H9 (cell line): ENCODE measurements around the gene CDK5. TPM values are rescaled to one million over a fixed set of nuclear protein-coding genes. Genes with fewer than 3 reads are reported as not detected.

Experiments
- DNase-seq: peaks from one replicate; pipeline ENCODE4 v3.0.0-alpha.2; 2017
- H2AFZ ChIP-seq: one replicate; pipeline ENCODE4 v1.6.1; 2013; ENCODE audit warnings: mild to moderate bottlenecking, low read length, control low read depth, moderate library complexity
- H2AK5ac ChIP-seq: 2 replicates; pipeline ENCODE4 v1.6.1; 2013; ENCODE audit warnings: low read length, control low read depth, mixed read lengths; ENCODE audit not compliant: insufficient read length
- H2BK120ac ChIP-seq: one replicate; pipeline ENCODE4 v1.6.1; 2013; ENCODE audit warnings: low read depth, mild to moderate bottlenecking, low read length, control low read depth, inconsistent platforms; ENCODE audit not compliant: poor library complexity, severe bottlenecking
- H2BK12ac ChIP-seq: 2 replicates; pipeline ENCODE4 v1.6.1; 2013; ENCODE audit warnings: low read length, control low read depth, mixed read lengths, low read depth; ENCODE audit not compliant: insufficient read length
- H2BK15ac ChIP-seq: 2 replicates; pipeline ENCODE4 v1.6.1; 2013; ENCODE audit warnings: low read depth, low read length, control low read depth
- H2BK20ac ChIP-seq: one replicate; pipeline ENCODE4 v1.6.1; 2013; ENCODE audit warnings: low read depth, mild to moderate bottlenecking, low read length, control low read depth, inconsistent platforms; ENCODE audit not compliant: poor library complexity, severe bottlenecking
- H2BK5ac ChIP-seq: 2 replicates; pipeline ENCODE4 v1.6.1; 2013; ENCODE audit warnings: low read length, control low read depth, mixed read lengths; ENCODE audit not compliant: insufficient read length
- H3K14ac ChIP-seq: 2 replicates; pipeline ENCODE4 v1.6.1; 2013; ENCODE audit warnings: low read length, control low read depth; ENCODE audit not compliant: insufficient read depth
- H3K18ac ChIP-seq: 2 replicates; pipeline ENCODE4 v1.6.1; 2013; ENCODE audit warnings: low read depth, mild to moderate bottlenecking, mixed read lengths, low read length, control low read depth; ENCODE audit not compliant: insufficient read length
- H3K23ac ChIP-seq: 2 replicates; pipeline ENCODE4 v1.6.1; 2013; ENCODE audit warnings: low read length, control low read depth, mixed read lengths, low read depth; ENCODE audit not compliant: insufficient read length
- H3K23me2 ChIP-seq: 2 replicates; pipeline ENCODE4 v1.6.1; 2013; ENCODE audit warnings: low read depth, mild to moderate bottlenecking, mixed read lengths, low read length, control low read depth; ENCODE audit not compliant: insufficient read length, poor library complexity, severe bottlenecking
- H3K27ac ChIP-seq: 2 replicates; pipeline ENCODE4 v1.5.1; 2013; ENCODE audit warnings: low read length, control low read depth, mixed read lengths, low read depth; ENCODE audit not compliant: insufficient read length
- H3K27me3 ChIP-seq: 2 replicates; pipeline ENCODE4 v1.6.1; 2013; ENCODE audit warnings: low read length, control low read depth, inconsistent platforms; ENCODE audit not compliant: insufficient read depth
- H3K4ac ChIP-seq: 2 replicates; pipeline ENCODE4 v1.6.1; 2013; ENCODE audit warnings: low read depth, mild to moderate bottlenecking, control low read depth, inconsistent platforms, low read length, moderate library complexity
- H3K4me1 ChIP-seq: 2 replicates; pipeline ENCODE4 v1.6.1; 2013; ENCODE audit warnings: low read length, control low read depth, inconsistent platforms; ENCODE audit not compliant: insufficient read depth
- H3K4me2 ChIP-seq: 2 replicates; pipeline ENCODE4 v1.6.1; 2013; ENCODE audit warnings: low read length, control low read depth, mixed read lengths; ENCODE audit not compliant: insufficient read length, insufficient read depth
- H3K56ac ChIP-seq: 2 replicates; pipeline ENCODE4 v1.6.1; 2013; ENCODE audit warnings: low read depth, mild to moderate bottlenecking, mixed read lengths, low read length, control low read depth; ENCODE audit not compliant: insufficient read length
- H3K79me1 ChIP-seq: 2 replicates; pipeline ENCODE4 v1.6.1; 2013; ENCODE audit warnings: low read depth, mild to moderate bottlenecking, moderate library complexity, low read length, control low read depth, inconsistent platforms; ENCODE audit not compliant: insufficient read depth, poor library complexity, severe bottlenecking
- H3K79me2 ChIP-seq: 2 replicates; pipeline ENCODE4 v1.6.1; 2013; ENCODE audit warnings: low read length, control low read depth, inconsistent platforms; ENCODE audit not compliant: insufficient read depth
- H3K9ac ChIP-seq: 2 replicates; pipeline ENCODE4 v1.6.1; 2013; ENCODE audit warnings: low read length, control low read depth, mixed read lengths; ENCODE audit not compliant: insufficient read length; ENCODE audit errors: extremely low read depth
- H3K9me3 ChIP-seq: one replicate; pipeline ENCODE4 v1.6.1; 2013; ENCODE audit warnings: low read depth, low read length, inconsistent platforms; ENCODE audit not compliant: control insufficient read depth
- H3T11ph ChIP-seq: one replicate; pipeline ENCODE4 v1.6.1; 2013; ENCODE audit warnings: mild to moderate bottlenecking, low read length, control low read depth, inconsistent platforms
- H4K20me1 ChIP-seq: one replicate; pipeline ENCODE4 v1.6.1; 2013; ENCODE audit not compliant: control insufficient read depth, insufficient read length, insufficient read depth
- H4K5ac ChIP-seq: 2 replicates; pipeline ENCODE4 v1.6.1; 2013; ENCODE audit warnings: low read depth, mild to moderate bottlenecking, mixed read lengths, low read length, control low read depth; ENCODE audit not compliant: insufficient read length
- H4K8ac ChIP-seq: replicated peaks from 2 replicates; pipeline ENCODE4 v1.6.1; 2013; ENCODE audit warnings: low read length, control low read depth, mixed read lengths, low read depth; ENCODE audit not compliant: insufficient read length
- H4K91ac ChIP-seq: 2 replicates; pipeline ENCODE4 v1.6.1; 2013; ENCODE audit warnings: low read depth, mild to moderate bottlenecking, moderate library complexity, mixed read lengths, low read length, control low read depth; ENCODE audit not compliant: insufficient read length
- H3K27ac Mint-ChIP-seq, 3 experiments: 2 replicates in 2 of 3; 3 replicates in 1 of 3; pipeline ENCODE4 v1.8.0; 2020 to 2021; ENCODE audit warnings: mixed read lengths in 3 of 3, mild to moderate bottlenecking in 1 of 3, moderate library complexity in 1 of 3
- H3K27me3 Mint-ChIP-seq: 2 replicates; pipeline ENCODE4 v1.8.0; 2021; ENCODE audit warnings: low read depth, mild to moderate bottlenecking, moderate library complexity, mixed read lengths
- H3K36me3 Mint-ChIP-seq, 3 experiments: 2 replicates in 2 of 3; 3 replicates in 1 of 3; pipeline ENCODE4 v1.8.0; 2020 to 2021; ENCODE audit warnings: low read depth in 3 of 3, mixed read lengths in 3 of 3; ENCODE audit not compliant: insufficient read depth in 1 of 3
- H3K4me1 Mint-ChIP-seq, 2 experiments: 2 replicates each; pipeline ENCODE4 v1.8.0; 2020; ENCODE audit warnings: mixed read lengths in 2 of 2
- H3K4me3 Mint-ChIP-seq, 2 experiments: 2 replicates in 1 of 2; 3 replicates in 1 of 2; pipeline ENCODE4 v1.8.0; 2020 to 2021; ENCODE audit warnings: mild to moderate bottlenecking in 2 of 2, mixed read lengths in 2 of 2, moderate library complexity in 1 of 2
- H3K9me3 Mint-ChIP-seq, 2 experiments: 2 replicates in 1 of 2; 3 replicates in 1 of 2; pipeline ENCODE4 v1.8.0; 2020; ENCODE audit warnings: mild to moderate bottlenecking in 2 of 2, mixed read lengths in 2 of 2, moderate library complexity in 1 of 2
- CTCF ChIP-seq: fragments of 200-600 bp; sonication (generic); conservative IDR thresholded peaks from 3 replicates; pipeline ENCODE4 v1.8.0; 2021; ENCODE audit warnings: antibody characterized with exemption, mild to moderate bottlenecking
- WGBS: extraction: QIAGEN DNeasy Blood & Tissue Kit; methylation state at CpG from one replicate; pipeline ENCODE4 v1.1.7; 2013; ENCODE audit warnings: missing lambda C conversion rate, low lambda C conversion rate, mixed read lengths; ENCODE audit not compliant: insufficient read length; ENCODE audit errors: extremely low coverage; 5-methylcytosine and 5-hydroxymethylcytosine counted together
- total RNA-seq: library from RNA; stranded (reverse); gene quantifications from 2 replicates; pipeline ENCODE4 v1.2.1, GENCODE V29; 2021

Gene CDK5
- total RNA-seq, 1 experiment from 2014 or later: 19.9 TPM

- Histone ChIP-seq H3K27me3 (peaks cover 6% of the 10 kb centered on the region; the same call in 1 of the 2 replicates), H3K4ac (no peak overlapping the region), H3K56ac (no peak overlapping the region), H2AK5ac (no peak overlapping the region), H3K79me1 (no peaks in the 10 kb centered on the region), H3K18ac (no peak overlapping the region), H4K5ac (no peak overlapping the region), H3K79me2 (no peaks in the 10 kb centered on the region), H3K23ac (no peak overlapping the region), H2BK120ac (no peak overlapping the region), H3K27ac (no peak overlapping the region), H2AFZ (no peak overlapping the region), H4K91ac (no peak overlapping the region), H4K20me1 (no peaks in the 10 kb centered on the region), H3K9me3 (no peaks in the 10 kb centered on the region), H2BK12ac (no peak overlapping the region), H3K9ac (no peak overlapping the region), H2BK5ac (no peak overlapping the region), H4K8ac (no peak overlapping the region), H3K23me2 (peaks cover 7% of the 10 kb centered on the region), H3K14ac (no peak overlapping the region), H3K4me1 (peaks cover 6% of the 10 kb centered on the region; the same call in 1 of the 2 replicates), H3T11ph (no peak overlapping the region), H2BK20ac (no peak overlapping the region), H2BK15ac (no peak overlapping the region), H3K4me2 (no peak overlapping the region)
- Mint-ChIP-seq H3K27me3 (peaks cover 79% of the 10 kb centered on the region), H3K4me1 (peaks cover 30 to 54% of the 10 kb centered on the region in 2 experiments), H3K27ac (no peak overlapping the region; a peak in 1 of 7 replicates), H3K4me3 (no peak overlapping the region; a peak in 1 of 5 replicates), H3K9me3 (peaks cover 0 to 9% of the 10 kb centered on the region in 2 experiments; a peak in 2 of 5 replicates), H3K36me3 (peaks cover 2 to 6% (median 6%) of the 10 kb centered on the region in 3 experiments; a peak in 6 of 7 replicates)
- no CpG with 5 or more reads among the region's 5 CpGs for WGBS
- no peak for TF ChIP-seq CTCF
- no peak for DNase-seq
These were observed 41.7 kb downstream of the CDK5 start for GRCh38 chr7:151015967-151016366.
